ENCODE data around the gene CASP2.
A peak's percentile ranks its signal among the peaks of the same experiment; 100 is the strongest.
"Not testable (repeated sequence)": the region's sequence is repeated elsewhere in the genome, so short reads cannot be mapped to it uniquely, and the experiment has no call there.

CASP2 gene

GRCh38 chr7:143256932-143257331 lies 31.2 kb upstream of the CASP2 start:
- Mint-ChIP-seq H3K27me3 (no peaks in the 10 kb centered on the region), H3K4me3 (no peak overlapping the region), H3K27ac (peak overlapping the region; percentile 28), H3K4me1 (ENCODE audit: low read depth) (peaks cover 59% of the 10 kb centered on the region), H3K9me3 (no peaks in the 10 kb centered on the region), H3K36me3 (ENCODE audit: low read depth) (peaks cover 7% of the 10 kb centered on the region)

DNA sequence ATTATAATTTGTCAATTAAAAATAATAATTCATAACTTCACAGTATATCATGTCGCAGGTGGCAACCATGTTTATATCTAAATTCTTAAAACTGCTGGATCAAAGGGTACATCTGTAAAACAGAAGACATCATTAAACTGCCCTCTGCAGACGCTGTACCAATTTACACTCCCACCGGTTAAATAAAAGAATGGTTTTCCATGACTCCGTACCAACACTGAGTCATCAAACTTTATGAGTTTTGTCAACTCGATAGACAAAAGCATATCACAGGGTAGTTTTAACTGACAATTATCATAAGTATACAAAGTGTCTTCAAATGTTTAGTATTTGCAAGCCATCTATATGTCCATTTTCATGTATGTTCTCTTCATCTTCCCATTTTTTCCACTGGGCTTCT lies 30.6 kb upstream of the CASP2 start:
- peaks cover 58% of the 10 kb centered on the region for H3K4me1 Mint-ChIP-seq (ENCODE audit: low read depth)
- H3K27me3 Mint-ChIP-seq: no peaks in the 10 kb centered on the region
- H3K4me3 Mint-ChIP-seq: no peak overlapping the region
- H3K27ac Mint-ChIP-seq: no peak overlapping the region
- no peaks in the 10 kb centered on the region for H3K9me3 Mint-ChIP-seq
- peaks cover 2% of the 10 kb centered on the region for H3K36me3 Mint-ChIP-seq (ENCODE audit: low read depth)

GRCh38 chr7:143258831-143259230 lies 29.3 kb upstream of the CASP2 start:
- no peaks in the 10 kb centered on the region for H3K27me3 Mint-ChIP-seq
- peaks cover 63% of the 10 kb centered on the region for H3K4me1 Mint-ChIP-seq (ENCODE audit: low read depth)
- peak overlapping the region; percentile 23 for H3K27ac Mint-ChIP-seq
- peaks cover 5% of the 10 kb centered on the region for H3K36me3 Mint-ChIP-seq (ENCODE audit: low read depth)
- peak overlapping the region; percentile 68 for H3K4me3 Mint-ChIP-seq
- H3K9me3 Mint-ChIP-seq: no peaks in the 10 kb centered on the region

GRCh38 chr7:143259765-143260164 lies 28.4 kb upstream of the CASP2 start:
- Mint-ChIP-seq H3K36me3 (ENCODE audit: low read depth) (peaks cover 14% of the 10 kb centered on the region), H3K27me3 (no peaks in the 10 kb centered on the region), H3K27ac (no peak overlapping the region), H3K4me1 (ENCODE audit: low read depth) (peaks cover 64% of the 10 kb centered on the region), H3K4me3 (no peak overlapping the region), H3K9me3 (no peaks in the 10 kb centered on the region)

- Mint-ChIP-seq H3K4me1 (ENCODE audit: low read depth) (peaks cover 60% of the 10 kb centered on the region), H3K9me3 (no peaks in the 10 kb centered on the region), H3K27ac (peak overlapping the region; percentile 80), H3K4me3 (peak overlapping the region; percentile 49), H3K27me3 (no peaks in the 10 kb centered on the region), H3K36me3 (ENCODE audit: low read depth) (peaks cover 28% of the 10 kb centered on the region)
Measured at GRCh38 chr7:143261901-143262300, 26.2 kb upstream of the CASP2 start.

DNA sequence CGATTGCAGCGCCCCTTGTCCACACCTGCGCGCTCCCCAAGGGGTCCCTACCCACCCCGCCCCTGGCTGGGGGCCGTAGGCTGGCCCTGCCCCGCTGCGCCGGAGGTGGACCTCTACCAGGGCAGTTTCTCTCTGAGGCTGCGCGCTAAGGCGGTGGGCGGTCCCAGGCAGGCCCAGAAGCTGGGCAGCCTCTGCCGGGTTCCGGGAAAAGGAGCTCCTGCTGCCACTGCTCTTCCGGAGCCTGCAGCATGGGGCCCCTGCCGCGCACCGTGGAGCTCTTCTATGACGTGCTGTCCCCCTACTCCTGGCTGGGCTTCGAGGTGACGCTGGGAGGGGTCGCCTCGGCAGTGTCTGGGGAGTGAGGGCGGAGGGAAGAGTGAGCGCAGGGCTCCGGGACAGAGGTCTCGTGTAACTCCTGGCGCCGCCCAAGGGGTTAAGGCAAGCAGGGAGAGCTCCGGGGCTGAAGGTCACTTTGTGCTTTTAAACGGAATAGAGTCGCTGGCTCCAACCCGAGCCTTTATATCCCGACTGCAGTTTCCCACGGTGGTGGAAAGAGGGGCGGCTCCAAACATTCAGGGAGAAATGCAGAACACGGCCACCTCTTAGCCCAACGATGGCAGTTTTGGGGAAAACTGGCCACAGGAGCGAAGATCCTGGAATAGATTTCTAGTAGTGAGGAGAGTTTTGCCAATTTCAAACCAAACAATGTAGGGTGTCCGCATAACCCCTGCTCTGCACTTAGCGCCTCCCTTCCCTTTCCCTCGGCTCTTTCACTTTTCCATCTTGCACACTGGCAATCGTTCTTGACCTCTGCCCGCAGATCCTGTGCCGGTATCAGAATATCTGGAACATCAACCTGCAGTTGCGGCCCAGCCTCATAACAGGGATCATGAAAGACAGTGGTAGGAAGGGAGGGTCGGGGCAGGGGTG lies 24.6 kb upstream of the CASP2 start, which contains the start of gene GSTK1:
Gene GSTK1 (plus strand): TSS at position 176 of the 930 bp plus-strand sequence. CDS start 73 bp downstream, at position 249.
- peaks cover 53% of the 10 kb centered on the region for H3K4me1 Mint-ChIP-seq (ENCODE audit: low read depth)

DNA sequence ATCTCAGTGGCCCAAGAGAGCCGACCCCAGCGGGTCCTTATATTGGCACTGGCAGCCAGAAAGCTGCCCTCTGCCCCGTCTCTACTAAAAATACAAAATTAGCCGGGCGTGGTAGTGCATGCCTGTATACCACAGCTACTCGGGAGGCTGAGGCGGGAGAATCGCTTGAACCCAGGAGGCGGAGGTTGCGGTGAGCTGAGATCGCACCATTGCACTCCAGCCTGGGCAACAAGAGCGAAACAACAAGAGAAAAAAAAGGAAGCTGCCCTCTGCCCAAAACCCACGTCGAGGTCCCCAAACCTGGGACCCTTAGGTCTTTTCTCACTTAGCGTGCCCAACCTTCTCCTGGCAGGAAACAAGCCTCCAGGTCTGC lies 24.0 kb upstream of the CASP2 start:
- not testable (repeated sequence) for H3K9me3 Mint-ChIP-seq, H3K27me3 Mint-ChIP-seq
- H3K4me1 Mint-ChIP-seq (ENCODE audit: low read depth): peaks cover 46% of the 10 kb centered on the region
- H3K36me3 Mint-ChIP-seq (ENCODE audit: low read depth): peaks cover 45% of the 10 kb centered on the region
- H3K4me3 Mint-ChIP-seq: peak overlapping the region; percentile 88
- H3K27ac Mint-ChIP-seq: peak overlapping the region; percentile 96

More for the DNA sequence above, 24.6 kb upstream of the CASP2 start, which contains the start of gene GSTK1:
- H3K27ac Mint-ChIP-seq: peak within 1 kb of the TSS; percentile 96
- H3K36me3 Mint-ChIP-seq (ENCODE audit: low read depth): peaks cover 40% of the 10 kb centered on the region
- no peaks in the 10 kb centered on the region for H3K27me3 Mint-ChIP-seq
- no peaks in the 10 kb centered on the region for H3K9me3 Mint-ChIP-seq
- peak within 1 kb of the TSS; percentile 88 for H3K4me3 Mint-ChIP-seq

GRCh38 chr7:143265017-143265693 lies 23.0 kb upstream of the CASP2 start:
- H3K4me3 Mint-ChIP-seq: peak overlapping the region; percentile 88
- H3K27ac Mint-ChIP-seq: peak overlapping the region; percentile 54
- H3K4me1 Mint-ChIP-seq (ENCODE audit: low read depth): peaks cover 37% of the 10 kb centered on the region
- H3K27me3 Mint-ChIP-seq: no peaks in the 10 kb centered on the region
- H3K9me3 Mint-ChIP-seq: no peaks in the 10 kb centered on the region
- peaks cover 55% of the 10 kb centered on the region for H3K36me3 Mint-ChIP-seq (ENCODE audit: low read depth)

DNA sequence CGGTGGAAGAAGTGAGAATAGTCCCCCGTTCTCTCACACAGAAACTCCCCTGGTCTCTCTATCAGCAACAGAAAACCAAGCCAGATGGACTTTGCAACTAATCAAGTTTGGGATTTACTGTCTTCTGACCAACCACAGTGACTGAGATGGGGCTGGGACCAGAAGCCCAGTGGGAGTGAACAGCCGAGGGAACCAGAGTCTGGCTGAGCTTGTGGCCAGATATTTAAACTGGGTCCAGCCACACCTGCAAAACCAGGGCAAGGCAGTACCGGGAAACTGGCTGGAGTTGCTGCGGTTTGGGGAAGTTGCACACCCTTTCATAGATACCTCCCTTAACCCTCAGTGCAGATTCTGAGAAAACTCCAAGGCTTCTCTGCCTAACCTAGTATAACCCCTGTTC lies 18.9 kb upstream of the CASP2 start:
- H3K4me1 Mint-ChIP-seq (ENCODE audit: low read depth): peaks cover 23% of the 10 kb centered on the region
- H3K27ac Mint-ChIP-seq: no peak overlapping the region
- no peaks in the 10 kb centered on the region for H3K9me3 Mint-ChIP-seq
- H3K27me3 Mint-ChIP-seq: no peaks in the 10 kb centered on the region
- peaks cover 46% of the 10 kb centered on the region for H3K36me3 Mint-ChIP-seq (ENCODE audit: low read depth)
- no peak overlapping the region for H3K4me3 Mint-ChIP-seq

GRCh38 chr7:143271240-143271639 lies 16.9 kb upstream of the CASP2 start:
- Mint-ChIP-seq H3K27ac (no peak overlapping the region), H3K36me3 (ENCODE audit: low read depth) (peaks cover 30% of the 10 kb centered on the region), H3K9me3 (no peaks in the 10 kb centered on the region), H3K4me1 (ENCODE audit: low read depth) (peaks cover 6% of the 10 kb centered on the region), H3K27me3 (no peaks in the 10 kb centered on the region), H3K4me3 (no peak overlapping the region)

DNA sequence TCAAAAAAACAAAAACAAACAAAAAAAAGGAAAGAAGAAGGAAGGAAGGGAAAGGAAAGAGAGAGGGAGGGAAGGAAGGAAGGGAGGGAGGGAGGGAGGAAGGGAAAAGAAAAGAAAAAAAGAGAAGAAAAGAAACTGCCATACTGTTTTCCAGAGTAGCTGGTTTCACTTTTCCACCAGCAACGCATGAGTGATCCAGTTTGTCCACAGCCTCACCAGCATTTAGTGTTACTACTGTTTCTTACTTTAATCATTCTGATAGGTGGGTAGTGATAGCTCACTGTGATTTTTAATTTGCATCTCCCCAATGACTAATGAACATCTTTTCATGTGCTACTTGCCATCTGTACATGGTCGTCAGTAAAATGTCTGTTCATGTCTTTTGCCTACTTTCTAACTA lies 15.3 kb upstream of the CASP2 start:
- Mint-ChIP-seq H3K36me3 (ENCODE audit: low read depth) (peaks cover 17% of the 10 kb centered on the region), H3K4me3 (no peak overlapping the region)

GRCh38 chr7:143279186-143280098 lies 8.7 kb upstream of the CASP2 start:
- no peaks in the 10 kb centered on the region for H3K27me3 Mint-ChIP-seq
- peak overlapping the region; percentile 93 for H3K27ac Mint-ChIP-seq

More for the DNA sequence above, 15.3 kb upstream of the CASP2 start:
- Mint-ChIP-seq H3K27me3 (no peaks in the 10 kb centered on the region), H3K4me1 (ENCODE audit: low read depth) (peaks cover 4% of the 10 kb centered on the region), H3K27ac (no peak overlapping the region), H3K9me3 (no peaks in the 10 kb centered on the region)

DNA sequence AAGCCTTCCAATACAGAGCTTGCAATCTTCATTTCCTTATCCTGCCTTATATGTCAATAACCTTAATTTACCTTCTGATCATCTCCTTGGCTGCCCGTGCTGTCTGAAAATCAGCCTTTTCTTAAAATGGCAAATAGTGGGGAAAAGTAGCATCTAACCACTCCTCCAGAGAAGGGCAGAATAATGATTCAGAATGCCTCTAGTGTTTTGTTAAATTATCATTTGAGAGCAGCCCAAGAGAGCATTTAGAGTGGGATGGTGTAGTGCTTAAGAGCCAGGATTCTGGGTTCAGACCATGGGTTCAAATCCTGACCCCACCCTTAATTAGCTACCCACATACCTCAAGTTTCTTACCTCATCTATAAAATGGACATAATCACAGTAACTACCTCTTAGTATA lies 8.0 kb upstream of the CASP2 start:
- H3K9me3 Mint-ChIP-seq: no peaks in the 10 kb centered on the region
- no peaks in the 10 kb centered on the region for H3K36me3 Mint-ChIP-seq (ENCODE audit: low read depth)
- H3K4me1 Mint-ChIP-seq (ENCODE audit: low read depth): peaks cover 43% of the 10 kb centered on the region
- H3K27me3 Mint-ChIP-seq: no peaks in the 10 kb centered on the region
- H3K4me3 Mint-ChIP-seq: peak overlapping the region; percentile 82
- H3K27ac Mint-ChIP-seq: peak overlapping the region; percentile 93

More at GRCh38 chr7:143279186-143280098, 8.7 kb upstream of the CASP2 start:
- Mint-ChIP-seq H3K36me3 (ENCODE audit: low read depth) (no peaks in the 10 kb centered on the region), H3K9me3 (no peaks in the 10 kb centered on the region), H3K4me3 (peak overlapping the region; percentile 82), H3K4me1 (ENCODE audit: low read depth) (peaks cover 40% of the 10 kb centered on the region)

DNA sequence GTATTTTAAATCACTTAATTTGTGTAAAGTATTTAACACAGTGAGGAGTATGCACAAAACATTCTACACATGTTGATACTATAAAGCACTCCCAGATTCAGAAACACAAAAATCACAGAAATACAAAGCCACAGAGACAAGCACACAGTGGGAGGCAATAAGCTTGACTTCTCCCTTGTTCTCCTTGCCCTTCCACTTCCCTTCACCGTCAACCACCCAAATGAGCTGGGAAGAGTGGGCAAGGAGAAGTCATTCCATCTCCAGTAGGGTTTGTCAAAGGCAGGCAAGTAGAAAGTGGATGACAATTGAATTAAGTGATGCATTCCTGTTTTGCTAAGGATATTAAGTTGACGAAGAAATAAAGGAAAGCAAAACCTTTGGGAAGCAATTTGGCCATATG lies 7.6 kb upstream of the CASP2 start:
- Mint-ChIP-seq H3K4me3 (peak overlapping the region; percentile 82), H3K27me3 (no peaks in the 10 kb centered on the region), H3K4me1 (ENCODE audit: low read depth) (peaks cover 43% of the 10 kb centered on the region), H3K36me3 (ENCODE audit: low read depth) (no peaks in the 10 kb centered on the region), H3K9me3 (no peaks in the 10 kb centered on the region), H3K27ac (peak overlapping the region; percentile 93)

All from stimulated activated naive CD8-positive, alpha-beta T cell treated with anti-CD3 and anti-CD28 coated beads, Interleukin-15, Interleukin-2, amounts not matched to agents 100 ng/mL and 50 ng/mL, for 24 hours (primary cell).